NT2/D1 (cell line): ENCODE measurements around the gene TRIM67.

Experiments
- SUZ12 ChIP-seq: IDR thresholded peaks from 2 replicates; pipeline ENCODE4 v1.6.1; 2011; ENCODE audit not compliant: insufficient read length, insufficient read depth; ENCODE audit errors: extremely low read depth
- YY1 ChIP-seq: IDR thresholded peaks from 2 replicates; pipeline ENCODE4 v1.6.1; 2011; ENCODE audit not compliant: insufficient read length, insufficient read depth

DNA sequence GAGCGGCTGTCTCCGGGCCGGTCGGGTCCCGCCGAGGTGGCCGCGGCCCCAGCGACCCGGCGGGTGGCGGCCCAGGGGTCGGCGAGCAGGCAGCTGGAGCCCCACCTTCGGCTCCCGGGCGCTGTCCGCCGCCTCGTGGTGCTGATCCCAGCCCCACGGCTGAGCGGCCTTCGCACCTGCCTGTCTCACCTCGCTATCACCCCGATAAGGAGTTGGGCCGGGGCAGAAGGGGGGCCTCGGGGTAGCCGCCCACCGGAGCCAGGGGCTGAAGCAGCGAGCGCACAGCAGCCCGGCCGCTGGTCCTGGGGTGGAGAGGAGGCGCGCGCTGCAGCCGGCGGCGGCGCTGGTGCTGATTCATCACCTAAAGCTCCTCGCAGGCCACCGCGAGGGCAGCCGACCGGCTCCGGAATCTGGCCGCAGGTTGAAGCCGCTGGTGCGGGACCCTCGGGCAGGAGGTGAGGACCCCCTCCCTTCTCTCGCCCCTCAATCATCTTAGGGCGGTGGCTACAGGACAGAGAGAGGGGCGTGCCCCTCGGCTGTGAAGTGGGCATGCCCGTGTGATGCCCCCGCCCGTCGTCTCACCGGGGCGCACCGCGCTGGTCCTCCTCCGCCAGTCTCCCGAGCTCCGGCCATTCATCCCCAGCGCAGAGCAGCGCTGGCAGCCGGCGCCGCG, 575 bp downstream of the TRIM67 start:
- TF ChIP-seq SUZ12 (peak; percentile 24), YY1 (no peak)
